22Rv1 (cell line): ENCODE results near the gene SEMA4F.

Source experiments
- H3K27ac ChIP-seq: fragments of 450-650 bp; 2 replicates; pipeline ENCODE4 v1.5.1; 2017
- CTCF ChIP-seq: fragments of 450-650 bp; IDR thresholded peaks from 2 replicates; pipeline ENCODE4 v1.5.1; 2017; ENCODE audit warnings: mild to moderate bottlenecking
- ZFX ChIP-seq: fragments of 450-650 bp; IDR thresholded peaks from 2 replicates; pipeline ENCODE4 v1.6.1; 2017; ENCODE audit warnings: antibody characterized with exemption, borderline replicate concordance

The SEMA4F gene

DNA sequence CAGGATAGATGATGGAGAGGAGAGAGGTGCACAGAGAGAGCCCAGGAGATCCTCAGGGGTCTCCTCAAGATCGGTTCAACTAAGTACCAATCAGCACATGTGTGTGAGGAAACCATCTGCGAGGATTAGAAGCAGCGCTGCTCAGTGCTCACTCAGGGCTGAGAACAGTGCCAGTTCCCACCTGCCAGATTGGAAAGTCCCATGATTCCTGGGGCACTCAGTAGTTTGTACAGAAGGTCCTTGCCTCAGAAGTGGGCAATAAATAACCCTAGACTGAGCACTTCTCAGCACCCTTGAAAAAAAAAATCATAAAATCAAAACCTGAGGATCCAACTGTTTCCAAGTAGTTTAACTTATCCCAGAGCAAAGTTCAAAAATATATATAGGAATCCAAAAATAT, 53.8 kb downstream of the SEMA4F start:
- no peak overlapping the region for H3K27ac ChIP-seq
- no peak for TF ChIP-seq CTCF

GRCh38 chr2:74708296-74708695, 54.2 kb downstream of the SEMA4F start:
- no peak for TF ChIP-seq CTCF
- TF ChIP-seq ZFX = no peak
- H3K27ac ChIP-seq = no peak overlapping the region

GRCh38 chr2:74708883-74709282, 54.8 kb downstream of the SEMA4F start:
- no peak for TF ChIP-seq CTCF
- no peak for TF ChIP-seq ZFX
- H3K27ac ChIP-seq = no peak overlapping the region

- no peak overlapping the region for H3K27ac ChIP-seq
- TF ChIP-seq ZFX (no peak), CTCF (no peak)
Measured at GRCh38 chr2:74712223-74713053, 58.4 kb downstream of the SEMA4F start.

GRCh38 chr2:74714691-74715080, 60.6 kb downstream of the SEMA4F start:
- no peak for TF ChIP-seq ZFX
- no peak for TF ChIP-seq CTCF
- H3K27ac ChIP-seq = peak overlapping the region; percentile 56

GRCh38 chr2:74715081-74715791, 61.2 kb downstream of the SEMA4F start:
- H3K27ac ChIP-seq = peak overlapping the region; percentile 56
- TF ChIP-seq CTCF = peak; percentile 97
- TF ChIP-seq ZFX = no peak

GRCh38 chr2:74715880-74716279, 61.8 kb downstream of the SEMA4F start:
- no peak for TF ChIP-seq ZFX
- TF ChIP-seq CTCF = no peak
- H3K27ac ChIP-seq = peak overlapping the region; percentile 56
